ENCODE data around the gene KIAA0513. TPM values are rescaled to one million over a fixed set of nuclear protein-coding genes. Genes with fewer than 3 reads are reported as not detected.

The KIAA0513 gene
- polyA plus RNA-seq, 1 donor (not counting 4 experiments of a cell fraction or from before 2014, with no cell fraction given), result 3.3 TPM

DNA sequence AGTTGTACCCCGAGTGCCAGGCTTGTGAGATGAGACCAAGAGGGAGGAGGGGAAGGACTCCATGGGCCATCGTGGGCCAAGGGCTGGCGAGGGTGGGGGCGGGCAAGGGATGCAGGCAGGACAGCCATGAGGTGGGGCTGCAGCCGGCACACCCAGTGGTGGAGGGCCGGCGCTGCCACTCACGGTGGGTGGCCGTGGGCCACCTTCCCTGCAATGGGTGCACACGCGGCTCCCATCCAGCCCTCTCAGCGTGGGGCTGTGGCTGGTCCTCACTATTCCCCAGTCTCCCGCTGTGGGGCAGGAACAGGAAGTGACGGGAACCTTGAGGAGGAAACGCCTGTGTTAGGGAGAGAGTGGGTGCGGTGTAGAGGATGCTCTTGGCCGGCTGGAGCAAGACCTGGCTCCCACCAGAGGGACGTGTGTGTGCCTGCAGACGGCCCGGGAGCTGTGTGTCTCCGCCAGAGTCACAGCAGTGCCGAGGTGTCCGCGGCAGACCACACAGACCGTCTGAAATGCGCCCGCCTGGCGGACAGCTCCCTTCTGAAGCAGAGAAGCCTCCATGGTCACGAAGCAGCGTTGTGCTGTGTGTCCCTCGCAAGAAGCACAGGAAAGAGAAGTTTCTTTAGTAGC is 61.1 kb downstream of the KIAA0513 start:
- Histone ChIP-seq H3K4me1 (ENCODE audit: control insufficient read depth, extremely low read depth, insufficient read depth, low read length) (no peaks in the 10 kb centered on the region), H3K27me3 (ENCODE audit: control insufficient read depth, extremely low read depth, insufficient read depth, low read length) (peaks cover 4% of the 10 kb centered on the region), H3K9me3 (ENCODE audit: control insufficient read depth, low read depth, low read length) (no peaks in the 10 kb centered on the region), H3K4me2 (ENCODE audit: control insufficient read depth, extremely low read depth, insufficient read depth, low read depth, low read length) (no peak overlapping the region), H3K9me1 (ENCODE audit: control insufficient read depth, extremely low read depth, insufficient read depth, low read length) (no peaks in the 10 kb centered on the region), H3K4me3 (ENCODE audit: control insufficient read depth in 2 of 3, extremely low read depth in 1 of 3, insufficient read depth in 2 of 3, low read depth in 1 of 3, low read length in 3 of 3) (no peak overlapping the region), H3K27ac (ENCODE audit: control insufficient read depth, insufficient read depth, low read length) (no peak overlapping the region), H3K79me2 (ENCODE audit: control insufficient read depth, insufficient read depth, low read length) (no peaks in the 10 kb centered on the region), H4K20me1 (ENCODE audit: control insufficient read depth, extremely low read depth, insufficient read depth, low read length) (no peaks in the 10 kb centered on the region), H3K9ac (ENCODE audit: control insufficient read depth, extremely low read depth, insufficient read depth, low read length) (no peak overlapping the region), H2AFZ (ENCODE audit: control insufficient read depth, low read length) (no peak overlapping the region), H3K36me3 (ENCODE audit: control insufficient read depth in 2 of 2, extremely low read depth in 1 of 2, insufficient read depth in 2 of 2, low read length in 2 of 2) (no peaks in the 10 kb centered on the region)
- dilution Hi-C loops (cut with MboI; ENCODE audit: extremely low pct_ligation_motif_present, low sequenced_read_pairs), result no loop called here
- FAIRE-seq (no peak), DNase-seq (ENCODE audit: low read depth, low spot score) (no peak)
- TF ChIP-seq, protein P1, sequence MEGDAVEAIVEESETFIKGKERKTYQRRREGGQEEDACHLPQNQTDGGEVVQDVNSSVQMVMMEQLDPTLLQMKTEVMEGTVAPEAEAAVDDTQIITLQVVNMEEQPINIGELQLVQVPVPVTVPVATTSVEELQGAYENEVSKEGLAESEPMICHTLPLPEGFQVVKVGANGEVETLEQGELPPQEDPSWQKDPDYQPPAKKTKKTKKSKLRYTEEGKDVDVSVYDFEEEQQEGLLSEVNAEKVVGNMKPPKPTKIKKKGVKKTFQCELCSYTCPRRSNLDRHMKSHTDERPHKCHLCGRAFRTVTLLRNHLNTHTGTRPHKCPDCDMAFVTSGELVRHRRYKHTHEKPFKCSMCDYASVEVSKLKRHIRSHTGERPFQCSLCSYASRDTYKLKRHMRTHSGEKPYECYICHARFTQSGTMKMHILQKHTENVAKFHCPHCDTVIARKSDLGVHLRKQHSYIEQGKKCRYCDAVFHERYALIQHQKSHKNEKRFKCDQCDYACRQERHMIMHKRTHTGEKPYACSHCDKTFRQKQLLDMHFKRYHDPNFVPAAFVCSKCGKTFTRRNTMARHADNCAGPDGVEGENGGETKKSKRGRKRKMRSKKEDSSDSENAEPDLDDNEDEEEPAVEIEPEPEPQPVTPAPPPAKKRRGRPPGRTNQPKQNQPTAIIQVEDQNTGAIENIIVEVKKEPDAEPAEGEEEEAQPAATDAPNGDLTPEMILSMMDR (optimal IDR thresholded peaks at IDR 0.05 in 1 of 3, IDR thresholded peaks at IDR 0.05 in 1 of 3, conservative IDR thresholded peaks at IDR 0.05 in 1 of 3; ENCODE audit: extremely low read depth in 1 of 3, insufficient read depth in 2 of 3, low read length in 3 of 3), result no peak
- TF ChIP-seq EZH2 (IDR thresholded peaks at IDR 0.05; ENCODE audit: low read length), result no peak

DNA sequence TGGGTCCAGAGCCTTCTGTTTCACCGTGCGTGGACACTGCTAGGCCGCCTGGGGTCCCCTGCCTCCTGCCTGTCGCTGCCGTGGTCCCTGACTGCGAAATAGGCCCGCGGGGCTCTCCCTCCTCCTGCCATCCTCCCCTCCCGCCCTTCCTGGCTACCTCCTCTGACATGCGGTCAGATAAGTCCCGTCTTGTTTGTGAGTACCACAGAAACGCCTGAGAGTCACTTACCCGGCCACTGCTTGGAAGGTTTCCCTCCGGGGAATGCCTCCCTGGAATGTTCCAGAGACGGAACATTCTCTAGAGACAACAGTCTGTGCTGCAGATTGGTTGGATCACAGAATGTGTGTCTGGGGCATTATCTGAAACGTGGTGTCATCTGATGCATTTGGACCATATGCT is 61.9 kb downstream of the KIAA0513 start:
- dilution Hi-C loops (cut with MboI; ENCODE audit: extremely low pct_ligation_motif_present, low sequenced_read_pairs), result no loop called here
- no peak for TF ChIP-seq EZH2 (IDR thresholded peaks at IDR 0.05; ENCODE audit: low read length)
- TF ChIP-seq, protein P1 (optimal IDR thresholded peaks at IDR 0.05 in 1 of 3, IDR thresholded peaks at IDR 0.05 in 1 of 3, conservative IDR thresholded peaks at IDR 0.05 in 1 of 3; ENCODE audit: extremely low read depth in 1 of 3, insufficient read depth in 2 of 3, low read length in 3 of 3), result no peak
- Histone ChIP-seq H3K4me2 (ENCODE audit: control insufficient read depth, extremely low read depth, insufficient read depth, low read depth, low read length) (no peak overlapping the region), H3K9me3 (ENCODE audit: control insufficient read depth, low read depth, low read length) (no peaks in the 10 kb centered on the region), H3K27me3 (ENCODE audit: control insufficient read depth, extremely low read depth, insufficient read depth, low read length) (peaks cover 6% of the 10 kb centered on the region), H3K9ac (ENCODE audit: control insufficient read depth, extremely low read depth, insufficient read depth, low read length) (no peak overlapping the region), H3K27ac (ENCODE audit: control insufficient read depth, insufficient read depth, low read length) (no peak overlapping the region), H3K36me3 (ENCODE audit: control insufficient read depth in 2 of 2, extremely low read depth in 1 of 2, insufficient read depth in 2 of 2, low read length in 2 of 2) (no peaks in the 10 kb centered on the region), H3K9me1 (ENCODE audit: control insufficient read depth, extremely low read depth, insufficient read depth, low read length) (no peaks in the 10 kb centered on the region), H3K4me1 (ENCODE audit: control insufficient read depth, extremely low read depth, insufficient read depth, low read length) (no peaks in the 10 kb centered on the region), H2AFZ (ENCODE audit: control insufficient read depth, low read length) (no peak overlapping the region), H4K20me1 (ENCODE audit: control insufficient read depth, extremely low read depth, insufficient read depth, low read length) (no peaks in the 10 kb centered on the region), H3K79me2 (ENCODE audit: control insufficient read depth, insufficient read depth, low read length) (no peaks in the 10 kb centered on the region), H3K4me3 (ENCODE audit: control insufficient read depth in 2 of 3, extremely low read depth in 1 of 3, insufficient read depth in 2 of 3, low read depth in 1 of 3, low read length in 3 of 3) (no peak overlapping the region)
- no peak for FAIRE-seq
- DNase-seq (ENCODE audit: low read depth, low spot score), result no peak
